HG02571 (cell line): ENCODE results near the gene TMPRSS5.
A peak's percentile ranks its signal among the peaks of the same experiment; 100 is the strongest.
"Not testable (repeated sequence)": the region's sequence is repeated elsewhere in the genome, so short reads cannot be mapped to it uniquely, and the experiment has no call there.

Source experiments
- ATAC-seq: cut with Tn5 transposase; IDR thresholded peaks from one replicate; pipeline ENCODE4 v1.9.1; 2021; ENCODE audit warnings: mild to moderate bottlenecking, moderate library complexity; ENCODE audit not compliant: unreplicated experiment

Gene TMPRSS5

DNA sequence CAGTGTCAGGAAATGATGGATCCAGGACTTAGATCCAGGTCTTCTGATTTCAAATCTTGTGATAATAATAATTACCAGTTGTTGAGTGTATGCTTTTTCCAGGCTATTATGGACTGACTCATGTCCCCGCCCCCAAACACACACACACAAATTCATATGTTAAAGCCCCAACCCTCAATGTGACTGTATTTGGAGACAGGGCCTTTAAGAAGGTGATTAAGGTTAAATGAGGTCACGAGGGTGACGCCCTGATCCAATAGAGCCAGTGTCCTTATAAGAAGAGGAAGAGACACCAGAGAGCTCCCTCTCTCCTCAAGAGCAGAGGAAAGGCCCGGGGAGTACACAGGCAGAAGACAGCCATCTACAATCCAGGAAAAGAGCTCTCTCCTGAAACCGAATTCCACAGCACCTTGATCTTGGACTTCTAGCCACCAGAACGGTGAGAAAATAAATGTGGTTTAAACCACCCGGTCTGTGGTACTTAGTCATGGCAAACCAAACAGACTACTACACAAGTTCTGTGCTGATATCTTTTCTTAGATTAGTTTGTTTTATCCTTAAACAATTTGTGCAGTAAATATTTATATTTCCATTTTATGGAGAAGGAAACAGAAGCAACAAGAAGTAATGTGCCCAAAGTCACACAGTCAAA, 8.2 kb downstream of the TMPRSS5 start:
- ATAC-seq = no peak

DNA sequence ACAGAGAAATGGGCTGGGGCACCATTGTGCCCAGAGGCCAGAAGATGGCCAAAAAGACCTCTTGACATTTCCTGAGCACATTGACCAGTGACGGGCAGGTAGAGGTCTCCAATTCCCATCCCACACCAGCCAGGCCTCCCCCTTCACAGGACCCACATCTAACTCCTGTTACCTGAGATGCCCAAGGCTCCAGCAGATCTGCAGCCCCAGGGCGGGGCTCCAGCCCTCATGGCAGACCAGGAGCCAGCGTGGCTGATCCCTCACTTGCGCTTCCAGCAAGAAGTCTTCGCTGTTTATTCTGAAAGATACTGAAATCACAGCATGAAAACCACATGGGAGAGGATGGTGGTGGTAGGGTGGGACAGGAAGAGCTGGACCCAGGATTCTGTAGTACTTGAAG, 9.0 kb downstream of the TMPRSS5 start:
- no peak for ATAC-seq

DNA sequence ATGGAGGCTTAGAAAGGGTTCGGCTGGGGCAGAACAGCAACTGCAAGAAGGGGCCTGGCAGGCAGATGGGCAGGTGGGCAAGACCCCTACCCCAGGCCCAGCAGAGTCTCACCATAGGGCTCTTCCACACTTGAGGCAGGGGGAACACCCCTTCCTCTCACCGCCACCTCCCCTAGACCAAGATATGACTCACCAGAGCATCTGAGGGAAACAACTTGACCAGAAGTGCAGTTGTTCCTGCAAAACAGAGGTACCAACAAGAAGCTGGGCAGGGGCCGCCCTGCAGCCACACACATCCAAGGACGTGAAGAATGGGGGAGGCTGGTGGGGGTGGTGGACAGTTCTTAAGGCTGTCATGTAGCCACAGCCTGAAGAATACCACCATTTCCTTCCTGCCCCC, 10.9 kb downstream of the TMPRSS5 start:
- ATAC-seq = no peak

DNA sequence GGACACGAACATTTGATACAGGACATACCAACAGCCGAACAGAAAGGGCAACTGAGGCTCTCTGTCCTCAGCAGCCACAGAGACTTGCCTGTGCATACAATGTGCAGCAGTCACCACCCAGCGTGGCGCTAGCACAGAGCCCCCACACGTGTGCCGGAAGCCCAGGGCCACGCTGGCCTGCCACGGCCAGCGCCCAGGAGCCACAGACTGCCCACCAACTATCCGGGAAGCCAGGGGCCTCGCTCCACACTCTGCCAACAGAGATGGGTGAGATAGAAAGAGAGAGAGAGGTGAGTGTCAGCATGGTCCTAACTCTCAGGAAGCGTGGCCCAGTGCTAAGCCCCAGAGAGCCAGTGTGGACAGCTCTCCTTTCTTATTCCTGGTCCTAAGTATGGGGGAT, 11.7 kb downstream of the TMPRSS5 start:
- ATAC-seq = no peak

DNA sequence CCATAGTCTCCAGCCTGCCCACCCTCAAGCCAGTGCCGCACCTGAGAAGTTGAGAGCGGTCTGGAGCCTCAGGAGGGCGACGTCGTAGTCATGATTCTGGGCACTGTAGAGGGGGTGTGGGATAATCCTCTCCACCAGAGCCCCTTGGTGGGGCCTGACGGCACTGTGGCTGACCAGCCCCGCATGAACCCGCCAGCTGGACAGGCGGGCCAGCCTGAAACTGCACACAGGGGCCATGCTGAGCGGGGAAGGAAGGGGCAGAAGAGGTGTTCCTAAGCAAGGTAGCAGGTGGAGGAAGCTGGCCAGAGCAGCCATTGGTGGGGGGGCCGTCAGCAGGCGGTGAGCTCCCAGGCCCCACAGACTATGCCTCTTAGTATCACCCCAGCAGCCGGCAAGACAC, 13.1 kb downstream of the TMPRSS5 start:
- ATAC-seq = no peak

DNA sequence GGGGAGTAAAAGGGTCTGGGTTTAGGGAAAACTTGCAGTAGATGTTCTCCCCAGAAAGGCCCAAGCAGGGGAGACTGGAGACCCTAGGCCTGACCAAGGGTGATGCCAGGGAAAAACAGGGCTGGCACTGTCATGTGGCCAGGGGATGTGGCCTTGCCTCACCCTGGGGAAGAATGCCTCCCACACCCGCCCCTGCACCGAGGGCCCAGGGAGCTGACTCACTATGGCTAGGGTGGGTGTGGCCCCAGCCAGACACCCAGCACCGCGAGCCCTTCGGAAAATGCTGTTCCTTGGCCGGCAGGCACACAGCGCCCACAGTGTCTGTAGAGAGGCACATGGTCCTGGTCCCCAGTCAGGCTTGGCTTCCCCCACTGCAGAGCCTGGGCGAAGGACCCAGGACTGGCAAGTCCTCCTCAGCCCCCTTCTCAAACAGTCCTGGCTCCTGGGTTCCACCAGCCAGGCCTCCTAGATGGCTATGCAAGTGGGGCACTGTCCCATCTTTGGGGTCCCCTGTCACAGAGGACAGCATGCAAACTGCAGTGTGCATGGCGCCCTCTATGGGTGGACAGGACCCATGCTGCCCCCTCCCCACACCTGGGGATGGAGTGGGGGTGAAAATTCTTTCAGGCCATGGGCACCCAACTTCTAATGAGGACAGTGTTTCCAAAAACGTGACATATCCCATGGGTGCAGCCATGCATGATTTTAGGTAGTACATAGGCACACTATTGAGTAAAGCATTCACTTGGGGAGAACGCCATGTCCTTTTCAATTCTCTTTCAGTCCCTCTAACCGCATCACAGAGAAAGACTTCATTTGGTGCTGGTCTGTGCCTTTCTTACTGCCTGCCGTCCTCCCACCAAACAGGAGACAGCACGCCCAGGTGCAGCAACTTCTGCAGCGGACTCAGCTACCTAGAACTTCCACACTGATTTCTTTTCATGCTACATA, 15.2 kb downstream of the TMPRSS5 start:
- ATAC-seq = no peak

DNA sequence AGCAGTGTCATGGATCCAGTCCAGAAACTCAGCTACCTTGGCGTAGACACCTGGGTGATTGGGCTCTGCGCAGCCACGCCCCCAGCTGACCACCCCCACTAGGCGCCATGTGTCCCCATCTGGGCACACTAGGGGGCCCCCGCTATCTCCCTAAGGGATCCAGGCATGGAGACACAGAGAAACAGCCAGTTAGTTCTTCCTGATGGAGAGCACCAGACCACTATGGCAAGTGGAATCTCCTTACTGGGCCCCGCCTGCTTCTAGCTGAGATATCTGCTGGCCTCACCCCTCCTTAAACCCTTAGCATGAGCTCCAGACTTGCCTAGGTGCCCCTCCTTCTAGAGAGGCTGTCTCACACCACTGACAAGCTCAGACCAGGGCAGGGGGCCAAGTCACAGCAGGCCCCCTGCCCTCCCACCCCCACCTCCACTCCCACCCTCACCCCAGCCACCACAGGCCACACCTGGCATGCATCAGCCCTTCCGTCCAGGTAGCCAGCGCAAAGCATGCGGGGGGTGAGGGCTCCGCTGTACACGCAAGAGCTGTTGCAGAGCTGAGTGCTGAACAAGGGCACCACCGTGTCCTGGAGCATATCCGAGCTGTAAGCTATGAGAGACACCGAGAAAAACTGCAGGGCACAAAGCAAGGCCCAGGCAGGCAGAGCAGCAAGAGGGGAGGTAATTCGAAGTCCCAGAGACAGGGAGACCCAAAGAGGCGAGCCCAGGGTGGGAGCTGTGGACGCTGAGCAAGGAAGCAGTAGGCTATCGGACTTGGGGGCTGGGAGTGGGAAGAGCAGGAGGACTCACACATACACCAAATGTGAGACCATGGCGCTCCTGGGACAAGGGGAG, 16.1 kb downstream of the TMPRSS5 start:
- no peak for ATAC-seq

DNA sequence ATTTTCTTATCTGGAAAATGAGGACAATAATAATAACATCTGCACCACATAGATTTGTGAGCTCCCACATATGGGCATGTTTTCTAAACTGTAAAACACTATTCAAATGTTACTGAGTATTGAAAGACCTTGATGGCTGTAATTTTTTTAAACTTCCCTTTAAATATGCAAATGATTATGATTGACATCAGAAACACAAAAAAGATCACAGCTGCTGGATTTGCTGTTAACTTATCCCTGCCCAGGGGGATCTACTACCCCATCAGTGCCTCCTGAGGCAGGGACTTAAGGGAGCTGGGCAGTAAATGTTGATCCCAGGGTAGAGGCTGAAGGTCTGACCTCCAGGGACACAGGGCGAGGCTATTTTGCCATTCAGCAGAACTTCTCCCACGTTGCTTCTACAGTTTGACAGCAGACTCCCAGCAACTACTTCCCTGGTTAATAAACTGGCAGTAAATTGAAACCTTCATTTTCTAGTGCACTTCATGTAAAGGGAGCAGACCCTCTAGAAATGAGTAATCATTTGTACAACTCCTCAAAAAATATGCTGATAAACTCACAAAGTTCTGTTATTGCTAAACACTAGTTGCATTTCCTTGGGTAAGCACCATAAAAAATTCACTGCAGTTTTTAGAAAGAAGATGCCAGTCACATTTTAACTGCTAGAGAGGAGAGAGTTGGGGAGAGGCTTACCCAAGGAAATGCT, 20.3 kb downstream of the TMPRSS5 start:
- ATAC-seq = no peak

DNA sequence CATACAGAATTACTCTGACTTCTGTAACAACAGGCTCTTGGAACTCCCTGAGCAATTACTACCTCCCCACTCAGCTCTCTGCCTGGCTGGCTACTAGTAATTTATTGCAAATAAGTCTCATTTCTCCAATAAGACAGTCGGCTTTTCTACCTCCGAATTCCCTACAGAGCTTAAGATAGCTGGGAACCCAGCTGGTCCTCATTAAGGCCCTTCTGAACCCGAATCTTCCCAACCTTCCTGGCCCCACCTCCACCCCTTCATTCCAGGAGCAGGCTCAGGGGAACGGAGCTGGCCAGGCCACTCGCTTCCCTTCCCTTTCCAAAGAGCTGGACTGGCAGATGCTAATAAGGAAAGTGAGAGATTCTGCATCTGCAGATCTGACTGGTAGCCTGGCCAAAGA, 21.6 kb downstream of the TMPRSS5 start:
- ATAC-seq = no peak

DNA sequence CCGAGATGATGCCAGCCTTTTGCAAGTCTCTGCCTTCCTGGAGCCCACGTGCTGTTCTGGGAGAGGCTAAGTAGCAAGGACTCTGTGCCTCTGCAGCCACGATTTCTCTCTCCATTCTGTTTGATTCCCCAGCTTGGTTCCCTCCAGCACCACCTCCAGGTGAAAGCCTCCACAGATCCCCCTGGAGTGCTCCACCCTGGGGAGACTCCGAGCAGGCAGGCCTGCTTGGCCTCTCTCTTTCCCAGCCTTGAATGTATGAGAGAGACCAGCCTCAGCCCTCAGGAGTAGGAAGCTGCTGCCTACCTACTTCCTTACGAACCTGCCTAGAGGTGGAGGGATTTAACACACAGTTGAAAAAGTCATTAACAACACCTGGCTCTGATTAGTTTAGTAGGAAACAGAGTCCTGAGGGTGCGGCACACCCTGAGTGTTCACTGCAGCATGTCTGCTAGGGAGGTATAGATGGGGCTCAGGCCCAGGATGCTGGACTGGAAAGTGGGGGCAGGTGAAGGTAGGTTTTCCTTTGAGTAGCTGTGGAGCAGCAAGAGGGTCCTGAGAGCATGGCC, 22.5 kb downstream of the TMPRSS5 start:
- ATAC-seq = no peak

DNA sequence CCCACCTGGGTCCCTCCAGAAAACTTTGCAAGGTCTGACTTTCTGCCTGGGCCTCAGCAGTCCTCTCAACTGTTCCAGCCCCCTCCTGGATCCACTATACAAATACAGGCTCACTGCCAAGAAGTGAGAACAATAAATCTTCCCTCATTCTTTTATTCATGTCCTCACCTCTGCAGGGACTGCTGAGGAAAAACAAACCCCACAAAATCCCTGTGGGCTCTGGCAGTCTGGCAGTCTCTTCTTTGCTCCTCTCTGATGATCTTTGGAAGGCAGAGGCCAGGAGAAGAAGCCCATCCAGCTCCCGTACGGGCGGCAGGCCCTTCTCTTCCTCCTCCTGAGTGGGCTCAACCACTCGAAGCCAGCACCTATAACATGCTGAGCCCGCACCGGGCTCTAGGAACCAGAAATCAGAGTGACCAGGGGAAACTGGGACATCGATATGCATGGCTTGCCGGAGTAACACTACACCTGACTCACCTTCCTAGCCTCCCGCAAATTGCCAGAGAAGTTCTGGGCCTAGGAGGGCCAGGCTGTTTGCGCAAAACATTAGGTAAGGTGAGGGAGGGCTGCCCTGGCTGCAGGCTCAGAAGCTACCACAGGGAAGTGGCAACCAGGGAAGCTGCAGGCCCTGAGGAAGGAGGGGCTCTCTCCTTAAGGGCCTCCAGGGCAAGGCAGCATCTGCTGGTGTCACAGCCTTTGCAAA, 24.2 kb downstream of the TMPRSS5 start:
- no peak for ATAC-seq

DNA sequence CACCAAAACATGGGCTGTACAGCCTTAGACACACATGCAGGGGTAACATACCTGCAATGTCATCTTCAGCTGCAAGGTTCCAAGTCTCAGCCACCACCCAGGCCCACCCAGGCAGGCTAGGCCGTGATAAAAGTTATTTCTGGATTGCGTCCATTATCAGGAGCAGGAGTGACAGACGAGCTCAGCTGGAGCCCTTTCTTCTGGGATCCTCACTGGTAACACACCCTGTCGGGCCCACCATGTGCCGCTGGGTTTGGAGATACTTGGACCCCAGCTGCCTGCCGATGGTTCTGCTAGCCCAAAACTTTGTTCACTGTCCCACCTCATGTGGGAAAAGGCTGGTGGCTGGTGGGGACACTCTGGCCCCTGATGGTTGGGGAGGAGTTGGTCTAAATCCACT, 24.8 kb downstream of the TMPRSS5 start:
- ATAC-seq = no peak

DNA sequence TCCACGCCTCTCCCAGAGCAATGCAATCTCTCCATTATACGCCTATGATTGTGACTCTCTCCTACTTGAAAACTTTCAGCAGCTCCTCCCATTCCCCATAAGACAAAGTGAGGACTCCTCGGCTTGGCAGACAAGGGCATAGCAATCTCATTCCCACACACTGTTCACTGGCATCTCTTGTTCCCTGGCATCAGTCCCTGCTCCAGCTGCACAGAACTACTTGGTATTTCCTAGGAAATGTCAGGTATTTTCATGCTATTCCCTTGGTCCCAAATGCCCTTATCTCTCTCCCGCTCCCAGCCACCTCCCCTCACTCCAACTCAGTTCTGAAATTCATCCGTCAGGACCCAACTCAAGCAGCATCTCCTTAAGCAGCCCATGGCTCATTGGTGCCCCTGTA, 28.4 kb downstream of the TMPRSS5 start:
- no peak for ATAC-seq

DNA sequence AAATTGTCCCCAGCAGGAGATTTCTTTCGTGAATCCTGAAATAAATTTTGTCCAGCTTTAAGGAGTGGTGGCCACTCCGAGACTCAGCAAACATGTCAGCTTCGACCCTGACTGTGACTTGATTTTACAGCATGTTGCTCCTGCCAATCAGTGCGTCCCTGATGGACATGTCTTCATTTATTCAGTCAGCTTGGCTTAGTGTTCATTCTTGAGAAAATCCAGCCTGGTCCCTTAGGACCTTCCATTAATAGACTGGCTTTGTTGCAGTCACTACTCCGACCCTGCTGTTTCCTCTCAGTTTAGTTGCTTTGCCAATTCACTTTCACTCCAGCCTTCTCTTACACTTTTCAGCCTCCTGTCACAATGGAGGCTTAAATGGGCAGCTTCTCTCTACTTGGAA, 30.5 kb downstream of the TMPRSS5 start:
- ATAC-seq = no peak

DNA sequence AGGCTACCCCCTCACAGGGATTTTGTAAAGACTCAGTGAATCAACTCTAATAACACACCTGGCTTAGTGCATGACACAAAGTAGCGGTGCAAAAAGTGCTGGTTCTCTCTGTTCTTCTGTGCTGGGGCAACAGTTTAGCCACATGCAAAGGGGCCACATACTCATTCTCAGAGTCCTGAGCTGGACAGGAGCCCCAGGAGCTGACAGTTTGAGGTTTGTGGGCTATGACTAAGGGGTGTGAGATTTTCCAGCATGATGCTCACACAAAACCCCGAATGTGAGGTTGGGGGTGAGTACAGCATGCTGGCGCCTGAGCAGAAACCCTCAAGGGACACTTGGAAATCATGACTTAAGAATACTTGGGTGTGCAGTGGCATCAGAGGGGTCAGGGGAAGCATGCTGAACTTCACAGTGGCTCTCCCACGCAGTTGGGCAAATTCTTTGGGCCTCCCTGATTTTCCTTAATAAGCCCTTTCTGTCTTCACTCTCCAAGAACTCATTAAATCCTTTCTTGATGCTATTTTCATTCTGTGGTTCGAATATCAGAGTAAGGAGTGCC, 31.0 kb downstream of the TMPRSS5 start:
- ATAC-seq = peak; percentile 91

DNA sequence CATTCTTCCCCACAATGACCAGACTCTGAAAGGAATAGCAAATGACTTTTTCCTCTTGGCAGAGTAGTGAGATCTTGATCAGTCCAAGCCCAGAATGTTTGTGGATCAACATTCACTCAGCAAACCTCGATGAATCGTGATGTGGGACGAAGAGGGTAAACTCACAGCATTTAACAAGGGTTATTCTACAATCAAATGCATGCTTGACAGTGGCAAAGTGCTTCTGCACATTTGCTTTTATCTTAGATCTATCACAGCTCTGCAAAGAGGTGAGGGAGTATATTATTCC, 31.8 kb downstream of the TMPRSS5 start:
- no peak for ATAC-seq

DNA sequence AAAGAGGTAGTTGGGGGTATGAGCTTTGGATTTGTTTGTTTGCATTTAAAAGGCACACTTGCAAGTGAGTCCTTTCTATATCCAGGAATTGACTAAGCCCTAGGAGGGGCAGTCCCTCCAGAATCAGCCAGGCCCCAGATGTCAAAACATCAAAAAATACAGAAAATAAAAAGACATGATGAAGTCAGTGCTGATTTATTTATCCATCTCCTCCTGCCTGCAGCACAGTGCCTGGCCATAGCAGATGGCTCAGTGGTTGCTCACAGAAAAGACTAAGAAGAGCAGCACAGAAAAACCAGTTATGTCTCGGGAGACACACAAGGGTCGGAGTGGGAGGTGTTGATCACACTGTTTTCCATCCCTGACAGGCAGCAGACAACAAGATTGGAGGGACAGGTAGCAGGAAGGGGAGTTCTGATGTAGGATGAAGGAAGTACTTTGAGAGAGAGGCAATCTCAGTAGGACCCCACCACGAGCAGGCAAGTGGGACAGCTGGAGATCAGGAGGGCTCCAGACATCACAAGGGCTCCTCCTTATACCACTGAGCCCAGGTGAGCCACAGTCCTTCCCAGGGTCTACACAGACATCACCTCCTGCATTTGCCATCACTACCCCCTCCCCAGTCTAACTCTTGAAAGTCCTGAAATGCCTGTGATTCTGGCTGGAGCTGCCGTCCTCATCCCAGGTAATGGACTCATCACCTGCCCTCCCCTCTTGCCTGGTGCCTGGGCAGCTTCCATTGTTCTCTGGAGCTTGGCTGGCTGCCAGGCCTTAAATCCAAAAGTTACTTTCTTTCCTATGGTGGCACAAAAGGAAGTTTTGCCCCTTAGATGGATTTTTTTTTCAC, 32.3 kb downstream of the TMPRSS5 start:
- ATAC-seq = no peak

DNA sequence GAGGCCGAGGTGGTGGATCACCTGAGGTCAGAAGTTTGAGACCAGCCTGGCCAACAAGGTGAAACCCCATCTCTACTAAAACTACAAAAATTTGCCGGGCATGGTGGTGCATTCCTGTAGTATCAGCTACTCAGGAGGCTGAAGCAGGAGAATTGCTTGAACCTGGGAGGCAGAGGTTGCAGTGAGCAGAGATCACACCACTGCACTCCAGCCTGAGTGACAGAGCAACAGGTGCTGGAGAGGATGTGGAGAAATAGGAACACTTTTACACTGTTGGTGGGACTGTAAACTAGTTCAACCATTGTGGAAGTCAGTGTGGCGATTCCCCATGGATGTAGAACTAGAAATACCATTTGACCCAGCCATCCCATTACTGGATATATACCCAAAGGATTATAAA, 34.2 kb downstream of the TMPRSS5 start:
- not testable (repeated sequence) for ATAC-seq

DNA sequence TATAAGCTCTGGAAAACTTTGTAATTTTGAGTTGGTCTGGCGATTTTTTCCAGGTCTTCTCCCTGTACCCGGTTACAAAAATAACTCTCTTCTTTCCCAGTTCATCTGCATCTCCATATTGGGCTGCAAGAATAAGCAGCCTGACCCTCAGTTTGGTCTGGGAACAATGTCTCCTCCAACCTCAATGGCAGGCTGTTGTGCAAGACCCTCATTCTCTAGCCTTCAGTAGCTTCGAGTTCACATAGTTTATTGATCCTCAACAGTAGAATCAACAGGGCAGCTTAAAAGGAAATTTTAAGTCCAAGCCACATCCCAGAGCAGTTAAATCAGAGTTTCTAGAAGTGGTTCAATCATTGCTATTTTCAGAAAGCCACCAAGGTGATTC, 35.3 kb downstream of the TMPRSS5 start:
- ATAC-seq = no peak
